ENCODE results near the gene SLC2A8.

SLC2A8 gene

DNA sequence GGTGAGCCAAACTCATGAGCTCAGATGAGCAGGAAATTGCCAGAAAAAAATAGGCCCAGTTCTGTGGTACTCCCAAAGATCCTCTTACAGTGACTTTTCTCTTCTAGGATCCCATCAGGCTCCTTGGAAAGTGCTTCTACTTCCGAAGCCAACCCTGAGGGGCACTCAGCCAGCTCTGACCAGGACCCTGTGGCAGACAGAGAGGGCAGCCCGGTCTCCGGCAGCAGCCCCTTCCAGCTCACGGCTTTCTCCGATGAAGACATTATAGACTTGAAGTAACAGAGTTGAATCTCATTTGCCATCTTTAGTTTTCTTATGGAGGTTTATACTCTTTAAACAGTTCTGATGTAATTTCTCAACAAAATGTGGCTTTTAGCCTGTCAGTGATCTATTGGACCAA, 4.0 kb upstream of the SLC2A8 start:
- Histone ChIP-seq H3K27ac (ENCODE audit: low read depth, low read length) (no peak overlapping the region), H3K9ac (ENCODE audit: low read depth, low read length) (no peak overlapping the region), H3K36me3 (ENCODE audit: control insufficient read depth, insufficient read depth, low read length) (no peaks in the 10 kb centered on the region), H3K9me3 (ENCODE audit: control insufficient read depth, insufficient read depth, low read length) (no peaks in the 10 kb centered on the region), H3K4me3 (ENCODE audit: low read depth, low read length) (no peak overlapping the region), H3K4me1 (ENCODE audit: control insufficient read depth, insufficient read depth, low read length) (peaks cover 11% of the 10 kb centered on the region), H3K27me3 (ENCODE audit: control insufficient read depth, insufficient read depth, low read length) (peaks cover 11% of the 10 kb centered on the region; the same call in 1 of the 2 replicates)

DNA sequence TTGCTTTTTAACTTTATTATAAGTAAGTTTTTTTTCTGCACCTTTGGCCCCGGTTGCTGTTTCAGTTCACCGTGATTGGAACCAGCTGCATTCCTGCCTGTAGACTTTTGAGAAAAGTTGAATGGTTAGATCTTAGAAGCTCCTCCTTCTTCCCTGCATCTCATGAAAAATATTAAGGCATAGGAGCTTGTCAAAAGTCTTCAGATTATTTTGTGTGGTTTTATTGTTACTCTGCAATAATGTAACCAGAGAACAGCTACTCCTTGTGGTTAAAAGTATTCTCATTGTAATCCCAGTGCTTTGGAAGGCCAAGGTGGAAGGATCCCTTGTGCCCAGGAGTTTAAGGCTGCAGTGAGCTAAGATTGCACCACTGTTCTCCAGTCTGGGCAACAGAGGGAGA, 3.3 kb upstream of the SLC2A8 start:
- peaks cover 11% of the 10 kb centered on the region for H3K4me1 ChIP-seq (ENCODE audit: control insufficient read depth, insufficient read depth, low read length)
- H3K9me3 ChIP-seq (ENCODE audit: control insufficient read depth, insufficient read depth, low read length) = no peaks in the 10 kb centered on the region
- peaks cover 11% of the 10 kb centered on the region; the same call in 1 of the 2 replicates for H3K27me3 ChIP-seq (ENCODE audit: control insufficient read depth, insufficient read depth, low read length)
- H3K27ac ChIP-seq (ENCODE audit: low read depth, low read length) = no peak overlapping the region
- H3K9ac ChIP-seq (ENCODE audit: low read depth, low read length) = no peak overlapping the region
- H3K4me3 ChIP-seq (ENCODE audit: low read depth, low read length) = no peak overlapping the region
- no peaks in the 10 kb centered on the region for H3K36me3 ChIP-seq (ENCODE audit: control insufficient read depth, insufficient read depth, low read length)

DNA sequence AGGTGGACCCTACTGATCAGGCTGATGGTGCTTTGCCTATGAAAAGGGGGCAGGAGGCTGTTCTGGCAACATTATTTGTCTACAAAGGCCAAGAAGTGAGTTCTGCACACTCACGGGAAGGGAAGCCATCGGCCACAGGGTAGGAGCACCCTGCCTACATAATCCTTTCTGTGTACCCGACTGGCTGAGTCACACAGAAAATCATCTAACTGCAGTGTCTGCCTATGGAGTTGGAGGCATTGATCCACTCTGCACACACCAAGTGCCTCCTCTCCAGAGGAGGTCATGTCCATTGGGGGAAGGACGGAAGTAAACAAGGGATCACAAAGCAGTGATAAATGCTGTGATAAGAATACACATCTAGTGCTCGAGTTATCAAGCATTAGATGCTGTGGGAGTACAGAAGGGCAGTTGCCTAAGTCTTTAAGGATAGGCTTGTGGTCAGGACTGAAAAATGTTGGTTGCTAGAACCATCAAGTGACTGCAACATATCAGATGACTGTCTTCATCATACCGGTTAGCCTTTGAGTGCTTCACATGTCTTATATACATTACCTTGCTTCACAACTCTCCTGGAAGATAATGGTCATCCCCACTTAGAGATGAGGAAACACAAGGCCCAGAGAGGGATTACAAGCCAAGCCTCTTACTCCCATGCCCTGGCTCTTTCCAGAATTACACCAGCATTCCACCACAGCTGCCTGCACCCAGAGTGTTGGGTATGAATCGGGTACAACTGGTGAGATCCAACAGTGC, 1.3 kb upstream of the SLC2A8 start:
- peak overlapping the region; percentile 89 for H3K27ac ChIP-seq (ENCODE audit: low read depth, low read length)
- H3K36me3 ChIP-seq (ENCODE audit: control insufficient read depth, insufficient read depth, low read length) = 0 out of 2 replicates have a peak, but pooled peaks cover 3% of the 10 kb centered on the region
- peak overlapping the region; percentile 75; the same call in 1 of the 2 replicates for H3K9ac ChIP-seq (ENCODE audit: low read depth, low read length)
- H3K27me3 ChIP-seq (ENCODE audit: control insufficient read depth, insufficient read depth, low read length) = peaks cover 11% of the 10 kb centered on the region; the same call in 1 of the 2 replicates
- H3K9me3 ChIP-seq (ENCODE audit: control insufficient read depth, insufficient read depth, low read length) = no peaks in the 10 kb centered on the region
- peak overlapping the region; percentile 87 for H3K4me3 ChIP-seq (ENCODE audit: low read depth, low read length)
- peaks cover 11% of the 10 kb centered on the region; the same call in 1 of the 2 replicates for H3K4me1 ChIP-seq (ENCODE audit: control insufficient read depth, insufficient read depth, low read length)

DNA sequence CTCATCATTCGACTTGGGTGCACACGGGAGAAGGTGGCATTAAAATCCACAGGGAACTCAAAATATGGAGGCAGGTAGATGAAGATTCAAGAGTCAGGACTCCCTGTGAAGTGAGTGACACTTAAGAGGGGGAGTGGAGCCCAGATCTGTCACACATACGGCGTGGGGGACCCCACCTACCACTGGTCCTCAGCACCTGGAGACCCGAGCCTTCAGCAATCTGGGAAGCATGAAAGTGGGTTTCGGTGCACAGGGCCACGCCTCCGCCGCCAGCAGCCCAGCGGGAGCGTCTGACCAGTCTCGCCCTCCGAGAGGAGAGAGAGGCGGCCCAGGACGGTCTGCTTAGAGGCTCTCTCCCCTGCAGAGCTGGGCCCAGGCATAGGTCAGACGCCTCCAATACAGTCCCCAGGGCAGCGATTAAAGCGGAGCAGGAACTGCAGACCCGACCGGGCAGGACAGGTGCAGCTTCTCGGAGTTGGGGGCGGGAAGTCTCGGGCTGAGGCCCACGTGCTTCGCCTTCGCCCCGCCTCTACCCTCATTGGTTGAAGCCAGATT, 639 bp upstream of the SLC2A8 start:
- peak overlapping the region; percentile 89 for H3K27ac ChIP-seq (ENCODE audit: low read depth, low read length)
- H3K4me1 ChIP-seq (ENCODE audit: control insufficient read depth, insufficient read depth, low read length) = peaks cover 11% of the 10 kb centered on the region; the same call in 1 of the 2 replicates
- peaks cover 11% of the 10 kb centered on the region; the same call in 1 of the 2 replicates for H3K27me3 ChIP-seq (ENCODE audit: control insufficient read depth, insufficient read depth, low read length)
- peak overlapping the region; percentile 87 for H3K4me3 ChIP-seq (ENCODE audit: low read depth, low read length)
- peak overlapping the region; percentile 75; the same call in 1 of the 2 replicates for H3K9ac ChIP-seq (ENCODE audit: low read depth, low read length)
- peaks cover 9% of the 10 kb centered on the region; the same call in 1 of the 2 replicates for H3K36me3 ChIP-seq (ENCODE audit: control insufficient read depth, insufficient read depth, low read length)
- H3K9me3 ChIP-seq (ENCODE audit: control insufficient read depth, insufficient read depth, low read length) = no peaks in the 10 kb centered on the region

DNA sequence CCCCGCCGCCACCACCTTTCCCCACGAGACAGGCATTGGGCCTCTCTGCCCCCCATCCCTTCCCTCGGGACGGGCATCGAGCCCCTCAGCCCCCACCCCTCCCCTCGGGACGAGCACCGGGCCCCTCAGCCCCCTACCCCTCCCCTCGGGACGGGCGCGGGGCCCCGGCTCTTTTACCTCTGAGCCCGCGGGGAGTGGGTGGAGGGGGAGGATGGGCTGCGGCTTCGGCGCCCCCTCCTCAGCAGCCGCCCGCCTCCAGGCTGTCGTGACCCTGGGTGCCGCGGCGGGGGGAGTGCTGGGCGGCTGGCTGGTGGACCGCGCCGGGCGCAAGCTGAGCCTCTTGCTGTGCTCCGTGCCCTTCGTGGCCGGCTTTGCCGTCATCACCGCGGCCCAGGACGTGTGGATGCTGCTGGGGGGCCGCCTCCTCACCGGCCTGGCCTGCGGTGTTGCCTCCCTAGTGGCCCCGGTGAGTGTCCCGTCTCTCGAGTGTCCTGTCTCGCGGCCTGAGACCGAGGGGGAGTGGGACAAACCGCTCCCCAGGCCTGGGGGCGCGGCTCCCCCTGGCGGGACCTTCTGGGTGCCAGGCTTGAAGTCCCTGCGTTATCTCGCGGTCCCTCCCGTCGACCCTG, 791 bp downstream of the SLC2A8 start:
- H3K4me3 ChIP-seq (ENCODE audit: low read depth, low read length) = peak overlapping the region; percentile 76
- H3K4me1 ChIP-seq (ENCODE audit: control insufficient read depth, insufficient read depth, low read length) = peaks cover 11% of the 10 kb centered on the region; the same call in 1 of the 2 replicates
- no peaks in the 10 kb centered on the region for H3K9me3 ChIP-seq (ENCODE audit: control insufficient read depth, insufficient read depth, low read length)
- peaks cover 11% of the 10 kb centered on the region; the same call in 1 of the 2 replicates for H3K27me3 ChIP-seq (ENCODE audit: control insufficient read depth, insufficient read depth, low read length)
- peaks cover 19% of the 10 kb centered on the region; the same call in 1 of the 2 replicates for H3K36me3 ChIP-seq (ENCODE audit: control insufficient read depth, insufficient read depth, low read length)
- peak overlapping the region; percentile 29; the same call in 1 of the 2 replicates for H3K9ac ChIP-seq (ENCODE audit: low read depth, low read length)
- peak overlapping the region; percentile 73 for H3K27ac ChIP-seq (ENCODE audit: low read depth, low read length)

DNA sequence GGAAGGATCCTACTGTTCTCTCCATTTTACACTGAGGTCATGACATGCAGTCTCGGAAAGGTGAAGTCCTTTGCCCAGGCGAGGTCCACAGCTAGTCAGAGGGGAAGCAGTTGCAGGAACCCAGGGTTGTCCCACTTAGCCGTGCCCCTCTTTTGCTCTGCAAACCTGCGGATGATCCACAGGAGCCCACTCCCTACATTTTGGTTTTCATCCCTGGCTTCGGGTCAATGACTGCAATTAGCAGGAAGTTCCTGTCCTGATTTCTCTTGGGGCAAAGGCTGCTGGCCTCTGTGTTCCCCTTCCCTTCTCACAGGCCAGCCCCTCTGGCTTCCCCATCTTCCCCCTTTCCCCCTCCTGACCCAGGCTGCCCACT, 1.3 kb downstream of the SLC2A8 start:
- Histone ChIP-seq H3K27me3 (ENCODE audit: control insufficient read depth, insufficient read depth, low read length) (peaks cover 11% of the 10 kb centered on the region; the same call in 1 of the 2 replicates), H3K27ac (ENCODE audit: low read depth, low read length) (no peak overlapping the region), H3K4me1 (ENCODE audit: control insufficient read depth, insufficient read depth, low read length) (peaks cover 11% of the 10 kb centered on the region; the same call in 1 of the 2 replicates), H3K9me3 (ENCODE audit: control insufficient read depth, insufficient read depth, low read length) (no peaks in the 10 kb centered on the region), H3K36me3 (ENCODE audit: control insufficient read depth, insufficient read depth, low read length) (peaks cover 19% of the 10 kb centered on the region; the same call in 1 of the 2 replicates), H3K9ac (ENCODE audit: low read depth, low read length) (no peak overlapping the region), H3K4me3 (ENCODE audit: low read depth, low read length) (peak overlapping the region; percentile 76)

DNA sequence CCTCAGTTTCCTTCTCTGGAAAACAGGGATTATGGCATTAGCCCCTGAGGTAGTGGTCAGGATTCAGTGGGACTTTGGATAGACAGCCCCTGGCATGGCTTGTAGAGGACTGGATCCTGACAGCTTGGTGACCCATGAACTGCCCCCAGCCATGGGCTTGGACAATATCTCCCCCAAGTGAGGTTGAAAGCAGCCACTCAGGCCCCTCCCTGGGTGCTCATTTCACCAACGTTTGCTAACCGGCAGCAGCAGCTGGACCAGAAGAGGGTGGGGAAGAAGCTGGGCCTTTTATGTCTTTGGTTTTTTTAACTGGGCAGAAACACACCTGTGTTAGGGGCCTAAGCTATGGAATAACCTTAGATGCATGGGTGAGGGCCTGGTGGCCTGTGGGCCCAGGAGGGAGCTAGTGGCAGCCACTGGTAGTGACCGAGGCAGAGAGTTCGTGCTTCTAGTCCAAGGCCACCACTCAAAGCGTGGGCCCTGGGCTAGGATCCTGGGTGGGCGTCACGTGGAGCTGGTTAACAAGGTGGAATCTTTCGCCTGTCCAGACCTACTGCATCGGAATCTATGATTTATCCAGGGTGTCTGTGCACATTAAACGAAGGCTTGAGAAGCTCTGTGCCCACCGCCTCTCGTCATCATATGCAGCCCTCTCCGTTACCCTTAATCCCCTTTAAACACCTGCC, 1.9 kb downstream of the SLC2A8 start:
- peak overlapping the region; percentile 76; the same call in 1 of the 2 replicates for H3K4me3 ChIP-seq (ENCODE audit: low read depth, low read length)
- H3K27me3 ChIP-seq (ENCODE audit: control insufficient read depth, insufficient read depth, low read length) = peaks cover 11% of the 10 kb centered on the region; the same call in 1 of the 2 replicates
- no peak overlapping the region for H3K9ac ChIP-seq (ENCODE audit: low read depth, low read length)

DNA sequence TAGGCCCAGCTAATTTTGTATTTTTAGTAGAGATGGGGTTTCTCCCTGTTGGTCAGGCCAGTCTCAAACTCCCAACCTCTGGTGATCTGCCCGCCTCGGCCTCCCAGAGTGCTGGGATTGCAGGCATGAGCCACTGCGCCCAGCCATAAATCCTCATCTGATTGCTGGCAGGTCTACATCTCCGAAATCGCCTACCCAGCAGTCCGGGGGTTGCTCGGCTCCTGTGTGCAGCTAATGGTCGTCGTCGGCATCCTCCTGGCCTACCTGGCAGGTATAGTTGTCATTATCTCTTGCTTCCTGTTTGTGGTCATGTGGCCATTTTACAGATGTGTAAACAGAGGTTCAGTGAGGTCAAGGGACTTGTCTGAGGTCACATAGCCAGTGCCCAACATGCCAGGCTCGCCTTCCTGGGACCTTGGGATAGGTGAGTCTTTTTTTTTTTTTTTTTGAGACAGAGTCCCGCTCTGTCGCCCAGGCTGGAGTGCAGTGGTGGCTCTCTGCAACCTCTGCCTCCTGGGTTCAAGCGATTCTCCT, 2.8 kb downstream of the SLC2A8 start:
- H3K9me3 ChIP-seq (ENCODE audit: control insufficient read depth, insufficient read depth, low read length) = no peaks in the 10 kb centered on the region
- peaks cover 11% of the 10 kb centered on the region; the same call in 1 of the 2 replicates for H3K4me1 ChIP-seq (ENCODE audit: control insufficient read depth, insufficient read depth, low read length)
- peaks cover 11% of the 10 kb centered on the region; the same call in 1 of the 2 replicates for H3K27me3 ChIP-seq (ENCODE audit: control insufficient read depth, insufficient read depth, low read length)
- peaks cover 29% of the 10 kb centered on the region for H3K36me3 ChIP-seq (ENCODE audit: control insufficient read depth, insufficient read depth, low read length)
- no peak overlapping the region for H3K27ac ChIP-seq (ENCODE audit: low read depth, low read length)
- no peak overlapping the region for H3K9ac ChIP-seq (ENCODE audit: low read depth, low read length)
- H3K4me3 ChIP-seq (ENCODE audit: low read depth, low read length) = no peak overlapping the region

More for the DNA sequence above, 1.9 kb downstream of the SLC2A8 start:
- Histone ChIP-seq H3K36me3 (ENCODE audit: control insufficient read depth, insufficient read depth, low read length) (peaks cover 22% of the 10 kb centered on the region), H3K27ac (ENCODE audit: low read depth, low read length) (no peak overlapping the region), H3K9me3 (ENCODE audit: control insufficient read depth, insufficient read depth, low read length) (no peaks in the 10 kb centered on the region), H3K4me1 (ENCODE audit: control insufficient read depth, insufficient read depth, low read length) (peaks cover 11% of the 10 kb centered on the region; the same call in 1 of the 2 replicates)

DNA sequence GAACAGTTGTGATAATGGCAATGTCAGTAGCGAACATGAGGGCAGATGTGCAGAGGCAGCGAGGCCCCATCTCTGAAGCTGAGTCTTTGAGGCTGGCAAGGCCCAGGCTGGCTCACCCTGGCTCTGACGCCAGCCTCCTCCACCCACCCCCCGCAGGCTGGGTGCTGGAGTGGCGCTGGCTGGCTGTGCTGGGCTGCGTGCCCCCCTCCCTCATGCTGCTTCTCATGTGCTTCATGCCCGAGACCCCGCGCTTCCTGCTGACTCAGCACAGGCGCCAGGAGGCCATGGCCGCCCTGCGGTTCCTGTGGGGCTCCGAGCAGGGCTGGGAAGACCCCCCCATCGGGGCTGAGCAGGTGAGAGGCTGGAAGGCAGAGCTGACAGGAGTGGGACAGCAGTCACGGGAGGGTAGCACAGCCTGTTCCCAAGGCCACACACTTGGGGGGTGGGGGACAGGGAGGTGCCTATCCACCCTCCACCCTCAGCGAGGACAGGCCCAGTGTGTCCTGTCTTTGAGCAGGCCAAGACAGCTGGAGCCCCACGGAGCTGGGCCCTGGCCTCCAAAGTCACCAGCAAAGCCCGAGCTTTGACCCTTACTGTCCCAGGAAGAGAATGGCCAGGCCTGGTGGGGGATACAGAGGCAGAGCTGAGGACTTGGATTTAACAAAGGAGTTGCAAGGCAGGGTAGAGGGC, 5.6 kb downstream of the SLC2A8 start:
- H3K27me3 ChIP-seq (ENCODE audit: control insufficient read depth, insufficient read depth, low read length) = no peaks in the 10 kb centered on the region
- peaks cover 5% of the 10 kb centered on the region; the same call in 1 of the 2 replicates for H3K4me1 ChIP-seq (ENCODE audit: control insufficient read depth, insufficient read depth, low read length)
- H3K27ac ChIP-seq (ENCODE audit: low read depth, low read length) = no peak overlapping the region
- no peak overlapping the region for H3K9ac ChIP-seq (ENCODE audit: low read depth, low read length)
- peaks cover 42% of the 10 kb centered on the region for H3K36me3 ChIP-seq (ENCODE audit: control insufficient read depth, insufficient read depth, low read length)
- H3K4me3 ChIP-seq (ENCODE audit: low read depth, low read length) = no peak overlapping the region
- no peaks in the 10 kb centered on the region for H3K9me3 ChIP-seq (ENCODE audit: control insufficient read depth, insufficient read depth, low read length)

All from HUES48 (cell line).